HUES64 (cell line): ENCODE results near the gene PTBP2.

Source experiments
- H3K27ac ChIP-seq: 2 replicates; pipeline ENCODE4 v1.7.0; 2013; ENCODE audit warnings: low read depth, low read length, inconsistent platforms
- H3K27me3 ChIP-seq: 2 replicates; pipeline ENCODE4 v1.6.1; 2013; ENCODE audit warnings: mild to moderate bottlenecking, low read length; ENCODE audit not compliant: insufficient read depth
- H3K36me3 ChIP-seq: 2 replicates; pipeline ENCODE4 v1.6.1; 2013; ENCODE audit warnings: mild to moderate bottlenecking, low read length; ENCODE audit not compliant: insufficient read depth
- H3K4me1 ChIP-seq: 2 replicates; pipeline ENCODE4 v1.6.1; 2013; ENCODE audit warnings: mild to moderate bottlenecking, low read length, moderate library complexity; ENCODE audit not compliant: insufficient read depth
- H3K4me3 ChIP-seq: 2 replicates; pipeline ENCODE4 v1.5.1; 2013; ENCODE audit warnings: mild to moderate bottlenecking, low read length, moderate library complexity
- H3K9ac ChIP-seq: 2 replicates; pipeline ENCODE4 v1.6.1; 2013; ENCODE audit warnings: mild to moderate bottlenecking, low read depth, low read length
- H3K9me3 ChIP-seq: 2 replicates; pipeline ENCODE4 v1.6.1; 2013; ENCODE audit warnings: low read depth, low read length; ENCODE audit not compliant: insufficient read depth
- WGBS: fragments of 150-250, 120-280 bp; methylation state at CpG from one replicate; pipeline ENCODE4 v1.1.7; 2013; ENCODE audit warnings: missing lambda C conversion rate; 5-methylcytosine and 5-hydroxymethylcytosine counted together

The PTBP2 gene

DNA sequence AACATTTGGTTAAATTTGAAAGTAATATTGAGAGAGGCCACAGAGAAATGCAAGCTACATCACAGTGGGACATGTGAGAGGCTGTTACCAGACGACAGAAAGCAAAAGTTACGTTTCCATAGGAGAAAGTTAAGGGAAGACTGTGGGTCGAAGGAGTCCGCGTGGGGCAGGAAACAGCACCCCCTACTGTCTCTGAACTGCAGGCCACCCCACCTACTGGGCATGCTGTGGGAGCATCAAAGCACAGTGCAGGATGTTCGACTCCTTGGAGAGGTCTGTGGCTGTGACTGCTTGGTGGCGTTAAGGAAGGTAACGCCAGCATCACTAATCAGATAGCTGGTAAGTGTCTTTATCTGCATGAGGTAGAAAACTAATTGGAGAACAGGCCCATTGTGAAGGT is 123.9 kb downstream of the PTBP2 start:
- no peaks in the 10 kb centered on the region for H3K9me3 ChIP-seq
- H3K27me3 ChIP-seq, result no peaks in the 10 kb centered on the region
- no peak overlapping the region for H3K4me3 ChIP-seq
- WGBS, result 66% methylated on average over 8 of the region's 8 CpGs
- H3K4me1 ChIP-seq, result no peaks in the 10 kb centered on the region
- H3K27ac ChIP-seq, result no peak overlapping the region
- H3K9ac ChIP-seq, result no peak overlapping the region
- no peaks in the 10 kb centered on the region for H3K36me3 ChIP-seq

GRCh38 chr1:96861836-96862235 is 140.3 kb downstream of the PTBP2 start:
- Histone ChIP-seq H3K27me3 (no peaks in the 10 kb centered on the region), H3K9ac (no peak overlapping the region), H3K4me1 (no peaks in the 10 kb centered on the region), H3K9me3 (0 out of 2 replicates have a peak, but pooled peaks cover 3% of the 10 kb centered on the region), H3K36me3 (no peaks in the 10 kb centered on the region), H3K27ac (no peak overlapping the region), H3K4me3 (no peak overlapping the region)
- 92% methylated on average over 2 of the region's 2 CpGs for WGBS

GRCh38 chr1:96863449-96863848 is 141.9 kb downstream of the PTBP2 start:
- WGBS, result 96% methylated on average over 5 of the region's 5 CpGs
- 0 out of 2 replicates have a peak, but pooled peaks cover 3% of the 10 kb centered on the region for H3K9me3 ChIP-seq
- H3K4me1 ChIP-seq, result no peaks in the 10 kb centered on the region
- no peak overlapping the region for H3K9ac ChIP-seq
- H3K27ac ChIP-seq, result no peak overlapping the region
- no peak overlapping the region for H3K4me3 ChIP-seq
- no peaks in the 10 kb centered on the region for H3K27me3 ChIP-seq
- no peaks in the 10 kb centered on the region for H3K36me3 ChIP-seq
